Measurements from ENCODE around the gene APH1B. TPM values are rescaled to one million over a fixed set of nuclear protein-coding genes. Genes with fewer than 3 reads are reported as not detected.
"Not testable (repeated sequence)": the region's sequence is repeated elsewhere in the genome, so short reads cannot be mapped to it uniquely, and the experiment has no call there.

APH1B gene
- total RNA-seq, 1 donor from 2014 or later = 30.6 TPM

GRCh38 chr15:63299943-63300575 lies 22.7 kb downstream of the APH1B start:
- DNase-seq = no peak

- no peak for DNase-seq
Measured at GRCh38 chr15:63301088-63301487, 23.7 kb downstream of the APH1B start.

- no peak for DNase-seq
Measured at GRCh38 chr15:63305260-63305659, 27.9 kb downstream of the APH1B start.

GRCh38 chr15:63306492-63307073 lies 29.2 kb downstream of the APH1B start:
- DNase-seq = no peak

GRCh38 chr15:63308491-63308890 lies 31.1 kb downstream of the APH1B start:
- no peak for DNase-seq

- no peak for DNase-seq
Measured at GRCh38 chr15:63308947-63309346, 31.5 kb downstream of the APH1B start.

GRCh38 chr15:63310646-63311045 lies 33.2 kb downstream of the APH1B start:
- no peak for DNase-seq

- no peak for DNase-seq
Measured at GRCh38 chr15:63312286-63312685, 34.9 kb downstream of the APH1B start.

- DNase-seq = no peak
Measured at GRCh38 chr15:63313825-63314224, 36.4 kb downstream of the APH1B start.

GRCh38 chr15:63314409-63314808 lies 37.0 kb downstream of the APH1B start:
- DNase-seq = no peak

GRCh38 chr15:63318344-63318743 lies 40.9 kb downstream of the APH1B start:
- no peak for DNase-seq

- no peak for DNase-seq
Measured at GRCh38 chr15:63319065-63319464, 41.7 kb downstream of the APH1B start.

- DNase-seq = not testable (repeated sequence)
Measured at GRCh38 chr15:63320446-63320845, 43.0 kb downstream of the APH1B start.

- not testable (repeated sequence) for DNase-seq
Measured at GRCh38 chr15:63320981-63321380, 43.6 kb downstream of the APH1B start.

GRCh38 chr15:63321462-63321861 lies 44.1 kb downstream of the APH1B start:
- DNase-seq = no peak

- no peak for DNase-seq
Measured at GRCh38 chr15:63322541-63322940, 45.1 kb downstream of the APH1B start.

- peak; percentile 48 for DNase-seq
Measured at GRCh38 chr15:63323798-63324563, 46.6 kb downstream of the APH1B start.

- DNase-seq = no peak
Measured at GRCh38 chr15:63324770-63325169, 47.4 kb downstream of the APH1B start.

GRCh38 chr15:63327648-63328421 lies 50.4 kb downstream of the APH1B start:
- no peak for DNase-seq

- no peak for DNase-seq
Measured at GRCh38 chr15:63329567-63330350, 52.4 kb downstream of the APH1B start.

GRCh38 chr15:63330926-63331325 lies 53.5 kb downstream of the APH1B start:
- no peak for DNase-seq

GRCh38 chr15:63331456-63331855 lies 54.1 kb downstream of the APH1B start:
- no peak for DNase-seq
